Activated CD8-positive, alpha-beta T cell treated with anti-CD3 and anti-CD28 coated beads for 36 hours (primary cell): ENCODE results near the gene UBE2D4. TPM values are rescaled to one million over a fixed set of nuclear protein-coding genes. Genes with fewer than 3 reads are reported as not detected.
"Not testable (repeated sequence)": the region's sequence is repeated elsewhere in the genome, so short reads cannot be mapped to it uniquely, and the experiment has no call there.

Experiments
- ATAC-seq: fragments of 200-7000 bp; cut with Tn5 transposase; one replicate; pipeline ENCODE4 v1.10.0; 2021; ENCODE audit warnings: mild to moderate bottlenecking, moderate library complexity
- CTCF ChIA-PET: fragments of 350-600 bp; sonication (Branson Sonifier 250); formaldehyde crosslinking; loops from one replicate; lab custom pipeline; 2021; ENCODE audit warnings: antibody characterized with exemption; lab: Charles Lee
- POLR2A ChIA-PET: fragments of 350-600 bp; sonication (Branson Sonifier 250); formaldehyde crosslinking; loops from one replicate; lab custom pipeline; 2021; ENCODE audit warnings: antibody characterized with exemption; lab: Charles Lee
- DNase-seq: peaks from one replicate; pipeline ENCODE4 v3.0.0-alpha.2; 2020
- H3K27ac Mint-ChIP-seq: one replicate; pipeline ENCODE4 v1.8.0; 2021; ENCODE audit warnings: mild to moderate bottlenecking, mixed read lengths
- H3K27me3 Mint-ChIP-seq: one replicate; pipeline ENCODE4 v1.8.0; 2021; ENCODE audit warnings: mixed read lengths
- H3K36me3 Mint-ChIP-seq: one replicate; pipeline ENCODE4 v1.8.0; 2021; ENCODE audit warnings: low read depth, mixed read lengths
- H3K4me1 Mint-ChIP-seq: one replicate; pipeline ENCODE4 v1.8.0; 2021; ENCODE audit warnings: low read depth, mixed read lengths
- H3K4me3 Mint-ChIP-seq: one replicate; pipeline ENCODE4 v1.8.0; 2021; ENCODE audit warnings: mild to moderate bottlenecking, moderate library complexity, mixed read lengths
- H3K9me3 Mint-ChIP-seq: one replicate; pipeline ENCODE4 v1.8.0; 2021; ENCODE audit warnings: mixed read lengths
- CTCF ChIP-seq: fragments of 200-600 bp; IDR thresholded peaks from one replicate; pipeline ENCODE4 v1.8.0; 2022; ENCODE audit warnings: antibody characterized with exemption, mild to moderate bottlenecking
- intact Hi-C: fragments of 100-400 bp; cut with micrococcal nuclease; formaldehyde crosslinking; loops from one replicate; pipeline ENCODE4 v1.10.0; 2022
- total RNA-seq, 2 experiments: library from RNA; stranded (reverse); gene quantifications; one replicate each; pipeline ENCODE4 v1.2.3, GENCODE V29; 2021

Gene UBE2D4
- total RNA-seq, 2 experiments from 2014 or later = 8.8 to 10.2 TPM

- ATAC-seq, CTCF ChIA-PET: not testable (repeated sequence)
Observed at GRCh38 chr7:43974725-43975482, 48.7 kb downstream of the UBE2D4 start.

GRCh38 chr7:43977525-43977924 is 51.3 kb downstream of the UBE2D4 start:
- Mint-ChIP-seq H3K4me3 (no peak overlapping the region), H3K4me1 (no peaks in the 10 kb centered on the region), H3K9me3 (no peaks in the 10 kb centered on the region), H3K36me3 (no peaks in the 10 kb centered on the region), H3K27me3 (no peaks in the 10 kb centered on the region), H3K27ac (no peak overlapping the region)
- ATAC-seq = no peak
- DNase-seq = no peak
- ChIA-PET POLR2A (no interaction called here), CTCF (no interaction called here)
- TF ChIP-seq CTCF = no peak
- intact Hi-C loops = no loop called here

More at GRCh38 chr7:43974725-43975482, 48.7 kb downstream of the UBE2D4 start:
- H3K9me3 Mint-ChIP-seq, H3K27ac Mint-ChIP-seq, H3K4me3 Mint-ChIP-seq, H3K4me1 Mint-ChIP-seq, H3K36me3 Mint-ChIP-seq, DNase-seq, intact Hi-C loops, POLR2A ChIA-PET, H3K27me3 Mint-ChIP-seq: not testable (repeated sequence)

DNA sequence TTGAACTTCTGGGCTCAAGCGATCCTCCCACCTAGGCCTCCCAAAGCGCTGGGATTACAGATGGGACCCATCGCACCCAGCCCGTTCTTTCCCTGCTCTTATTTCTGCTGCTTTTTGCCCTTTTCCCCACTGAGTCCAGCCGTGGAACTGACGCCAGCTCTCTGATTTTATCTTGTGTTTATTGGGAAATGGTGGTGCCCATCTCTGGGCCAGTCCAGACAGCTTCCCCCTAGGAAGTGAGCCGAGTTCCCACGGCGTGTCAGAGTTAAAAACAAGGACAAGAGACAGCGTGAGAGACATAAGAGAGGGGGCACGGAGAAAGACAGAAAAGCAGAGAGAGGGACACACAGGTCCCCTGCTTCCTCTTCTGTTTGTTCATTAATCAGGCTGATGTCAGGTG is 51.9 kb downstream of the UBE2D4 start:
- intact Hi-C loops, H3K4me3 Mint-ChIP-seq, ATAC-seq, POLR2A ChIA-PET, H3K27me3 Mint-ChIP-seq, H3K27ac Mint-ChIP-seq, CTCF ChIA-PET, H3K36me3 Mint-ChIP-seq, H3K9me3 Mint-ChIP-seq, DNase-seq, H3K4me1 Mint-ChIP-seq: not testable (repeated sequence)

DNA sequence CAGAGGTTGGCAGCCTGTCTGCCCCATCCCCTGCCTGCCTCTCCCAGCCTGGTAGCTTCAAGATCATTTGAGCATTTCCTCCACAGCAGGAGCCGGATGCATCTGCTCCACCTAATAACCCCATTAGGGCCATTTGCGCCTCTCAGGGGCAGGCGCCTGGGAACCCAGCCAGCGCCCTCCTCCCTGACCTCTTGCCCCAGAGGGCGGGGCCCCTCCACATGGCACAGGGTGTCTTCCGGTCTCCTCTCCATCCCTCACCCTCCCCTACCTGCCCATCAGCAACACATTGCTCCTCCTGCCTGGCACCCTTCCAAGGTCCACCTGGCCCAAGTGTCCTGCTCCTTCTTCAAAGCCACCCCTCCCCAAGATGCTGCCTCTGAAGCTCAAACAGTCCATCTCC is 56.6 kb downstream of the UBE2D4 start:
- H3K36me3 Mint-ChIP-seq, CTCF ChIA-PET, DNase-seq, H3K4me3 Mint-ChIP-seq, POLR2A ChIA-PET, H3K27me3 Mint-ChIP-seq, H3K27ac Mint-ChIP-seq, intact Hi-C loops, H3K9me3 Mint-ChIP-seq, H3K4me1 Mint-ChIP-seq, ATAC-seq: not testable (repeated sequence)

GRCh38 chr7:43983736-43984135 is 57.5 kb downstream of the UBE2D4 start:
- H3K27ac Mint-ChIP-seq, DNase-seq, H3K9me3 Mint-ChIP-seq, H3K4me3 Mint-ChIP-seq, H3K4me1 Mint-ChIP-seq, POLR2A ChIA-PET, intact Hi-C loops, H3K27me3 Mint-ChIP-seq, ATAC-seq, H3K36me3 Mint-ChIP-seq, CTCF ChIA-PET: not testable (repeated sequence)
- peak; percentile 35 for TF ChIP-seq CTCF

DNA sequence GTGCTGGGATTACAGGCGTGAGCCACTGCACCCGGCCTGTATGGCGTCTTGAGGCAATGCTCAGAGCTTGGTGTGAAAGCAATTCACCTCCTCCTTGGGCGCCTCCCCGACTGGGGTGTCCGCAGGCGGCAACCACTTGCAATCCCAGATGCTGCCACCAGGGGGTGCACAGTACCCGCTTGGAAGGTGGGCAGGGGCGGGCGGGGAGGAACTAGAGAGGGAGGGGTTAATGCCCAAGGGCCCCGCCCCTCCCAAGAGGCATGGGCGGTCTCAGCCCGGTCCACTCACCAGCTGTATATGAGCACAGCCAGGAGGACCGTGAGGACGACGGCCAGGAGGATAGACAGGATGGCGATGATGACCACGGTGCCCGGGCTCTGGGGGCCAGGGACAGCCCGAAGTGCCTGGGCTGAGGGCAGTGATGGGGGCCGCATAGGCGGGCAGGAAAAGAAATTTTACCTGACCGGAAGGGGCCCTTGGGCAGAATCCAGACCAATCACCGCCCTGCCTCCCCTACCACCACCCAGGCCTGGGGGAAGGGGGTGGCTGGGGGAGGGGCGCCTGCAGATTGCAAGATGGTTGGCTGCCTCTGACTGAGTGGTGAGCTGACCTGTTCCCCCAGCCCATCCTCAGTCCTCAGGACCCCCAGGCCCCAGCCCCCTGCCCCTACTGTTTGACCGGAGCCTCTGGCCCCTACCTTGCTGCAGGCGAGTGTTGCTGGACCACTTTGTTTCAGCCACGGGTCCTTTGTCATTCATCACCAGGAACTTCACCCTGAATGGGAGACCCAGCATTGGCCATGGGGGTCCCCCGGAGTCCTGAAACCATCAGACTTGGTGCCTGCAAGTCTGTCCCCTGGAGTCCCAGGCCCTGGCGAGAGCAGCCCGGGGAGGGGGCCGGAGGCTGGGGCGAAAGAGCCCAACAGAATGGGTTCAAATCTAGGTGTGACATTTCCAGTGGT is 59.9 kb downstream of the UBE2D4 start:
- intact Hi-C loops = not testable (repeated sequence)

DNA sequence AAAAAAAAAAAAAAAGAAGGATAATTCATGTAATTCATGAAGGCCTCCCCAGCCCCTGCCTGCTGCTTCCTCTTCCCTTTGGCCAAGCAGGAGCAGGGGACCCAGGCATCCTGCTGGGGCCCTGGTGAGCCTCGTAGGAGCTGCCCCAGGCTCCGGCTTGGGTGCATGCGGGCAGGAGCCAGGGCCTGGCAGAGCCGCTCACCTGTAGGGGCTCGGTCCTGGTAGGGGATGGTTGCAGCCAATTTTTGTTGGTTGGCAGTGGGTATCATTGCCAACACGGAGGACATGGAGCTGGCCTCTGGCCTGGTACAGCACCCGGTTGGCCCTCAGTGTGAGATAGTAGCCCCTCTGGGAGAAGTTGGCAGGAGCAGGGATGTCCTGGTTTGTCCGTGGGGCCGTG is 61.2 kb downstream of the UBE2D4 start:
- CTCF ChIA-PET, H3K36me3 Mint-ChIP-seq, H3K4me3 Mint-ChIP-seq, ATAC-seq, H3K9me3 Mint-ChIP-seq, H3K4me1 Mint-ChIP-seq, DNase-seq, POLR2A ChIA-PET, H3K27ac Mint-ChIP-seq, H3K27me3 Mint-ChIP-seq, intact Hi-C loops: not testable (repeated sequence)

More for the DNA sequence above, 59.9 kb downstream of the UBE2D4 start:
- H3K4me1 Mint-ChIP-seq, POLR2A ChIA-PET, H3K36me3 Mint-ChIP-seq, H3K9me3 Mint-ChIP-seq, H3K27ac Mint-ChIP-seq, H3K4me3 Mint-ChIP-seq, H3K27me3 Mint-ChIP-seq, CTCF ChIA-PET: not testable (repeated sequence)
- peak; percentile 91 for ATAC-seq
- TF ChIP-seq CTCF = peak; percentile 72
- DNase-seq = peak; percentile 89

DNA sequence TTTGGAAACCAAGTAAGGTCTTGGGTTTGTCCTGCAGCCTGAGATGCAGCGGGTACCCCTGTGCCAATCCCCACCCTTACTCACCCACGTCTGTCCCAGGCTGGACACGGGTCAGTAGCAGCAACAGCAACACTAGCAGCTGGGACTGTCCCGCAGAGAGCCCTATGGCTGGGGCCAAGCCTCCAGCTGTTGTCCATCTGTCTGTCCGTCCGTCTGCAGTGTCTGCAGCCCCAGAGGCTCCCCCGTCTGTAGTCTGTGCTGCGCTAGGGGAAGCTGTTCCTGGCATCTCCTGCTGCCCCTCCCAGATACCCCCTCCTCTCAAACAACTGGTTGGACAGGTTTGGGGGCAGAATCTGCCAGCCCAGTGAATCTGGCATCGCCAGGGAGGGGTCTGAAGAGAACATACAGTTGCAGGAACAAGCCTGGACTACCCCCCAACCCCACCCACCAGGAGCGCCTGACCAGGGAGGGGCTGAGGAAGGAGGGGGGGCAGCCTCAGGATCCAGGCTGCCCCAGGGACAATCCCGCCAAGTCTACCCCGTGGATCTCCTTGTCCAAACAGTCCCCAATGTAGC is 63.9 kb downstream of the UBE2D4 start:
- ATAC-seq, H3K27ac Mint-ChIP-seq, H3K27me3 Mint-ChIP-seq, H3K36me3 Mint-ChIP-seq, POLR2A ChIA-PET, H3K4me3 Mint-ChIP-seq, H3K4me1 Mint-ChIP-seq, CTCF ChIA-PET, intact Hi-C loops, DNase-seq, H3K9me3 Mint-ChIP-seq: not testable (repeated sequence)

DNA sequence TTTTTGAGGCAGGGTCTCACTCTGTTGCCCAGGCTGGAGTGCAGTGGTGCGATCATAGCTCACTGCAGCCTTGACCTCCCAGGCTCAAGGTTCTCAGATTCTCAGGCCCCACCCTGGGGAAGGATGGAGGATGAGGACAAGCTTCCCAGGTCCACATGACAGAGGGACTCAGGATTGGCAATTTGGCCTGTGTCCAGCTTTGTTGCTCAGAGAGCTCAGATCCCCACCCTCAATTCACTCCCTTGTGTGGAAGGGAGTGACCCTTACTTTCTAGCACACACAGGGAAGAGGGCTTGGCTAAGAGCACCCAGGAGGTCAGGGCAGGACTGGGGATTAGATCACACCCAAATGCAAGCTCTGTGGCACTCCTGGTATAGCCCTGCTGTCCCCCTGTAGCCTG is 64.6 kb downstream of the UBE2D4 start:
- POLR2A ChIA-PET, ATAC-seq, CTCF ChIA-PET, H3K9me3 Mint-ChIP-seq, intact Hi-C loops, H3K27me3 Mint-ChIP-seq, DNase-seq, H3K4me3 Mint-ChIP-seq, H3K27ac Mint-ChIP-seq, H3K4me1 Mint-ChIP-seq, H3K36me3 Mint-ChIP-seq: not testable (repeated sequence)
